Liver (tissue), 3 donors: ENCODE measurements around the gene NSD1.

Experiments
- ATF3 ChIP-seq: IDR thresholded peaks from 2 replicates; pipeline ENCODE4 v1.6.1; 2016; ENCODE audit warnings: antibody characterized with exemption
- CTCF ChIP-seq: fragments of 150-350 bp; IDR thresholded peaks from 2 replicates; pipeline ENCODE4 v1.5.1; 2017; ENCODE audit warnings: improper control_type of control experiment, low read depth, low read length; ENCODE audit not compliant: missing input control
- EGR1 ChIP-seq, 2 donors: IDR thresholded peaks; 2 replicates each; pipeline ENCODE4 v1.6.1; 2016 to 2018; ENCODE audit warnings: antibody characterized with exemption in 2 of 2, low read depth in 2 of 2
- MAX ChIP-seq: IDR thresholded peaks from 2 replicates; pipeline ENCODE4 v1.6.1; 2016; ENCODE audit warnings: antibody characterized with exemption
- RAD21 ChIP-seq, 2 donors: IDR thresholded peaks; 2 replicates each; pipeline ENCODE4 v1.6.1; 2016; ENCODE audit warnings: antibody characterized with exemption in 2 of 2, mild to moderate bottlenecking in 2 of 2
- REST ChIP-seq: IDR thresholded peaks from 2 replicates; pipeline ENCODE4 v1.6.1; 2016; ENCODE audit warnings: antibody characterized with exemption, mild to moderate bottlenecking
- RXRA ChIP-seq, 2 donors: IDR thresholded peaks; 2 replicates each; pipeline ENCODE4 v1.6.1; 2017 to 2018; ENCODE audit warnings: antibody characterized with exemption in 2 of 2, mild to moderate bottlenecking in 1 of 2
- donor health status: healthy.
- donor health status: healthy.

- TF ChIP-seq CTCF = no peak
- TF ChIP-seq RAD21 (IDR thresholded peaks at IDR 0.05) = no peak
- no peak for TF ChIP-seq REST
- TF ChIP-seq MAX = no peak
- no peak for TF ChIP-seq ATF3
- TF ChIP-seq RXRA (IDR thresholded peaks at IDR 0.05) = no peak
- no peak for TF ChIP-seq EGR1 (IDR thresholded peaks at IDR 0.05; ENCODE audit: low read depth in 2 of 2)
Measured at GRCh38 chr5:177093803-177094202, 39.8 kb upstream of the NSD1 start.
